ENCODE measurements around the gene DGKH. TPM values are rescaled to one million over a fixed set of nuclear protein-coding genes. Genes with fewer than 3 reads are reported as not detected.

DGKH gene
- total RNA-seq, 1 experiment from 2014 or later: 9.2 TPM

DNA sequence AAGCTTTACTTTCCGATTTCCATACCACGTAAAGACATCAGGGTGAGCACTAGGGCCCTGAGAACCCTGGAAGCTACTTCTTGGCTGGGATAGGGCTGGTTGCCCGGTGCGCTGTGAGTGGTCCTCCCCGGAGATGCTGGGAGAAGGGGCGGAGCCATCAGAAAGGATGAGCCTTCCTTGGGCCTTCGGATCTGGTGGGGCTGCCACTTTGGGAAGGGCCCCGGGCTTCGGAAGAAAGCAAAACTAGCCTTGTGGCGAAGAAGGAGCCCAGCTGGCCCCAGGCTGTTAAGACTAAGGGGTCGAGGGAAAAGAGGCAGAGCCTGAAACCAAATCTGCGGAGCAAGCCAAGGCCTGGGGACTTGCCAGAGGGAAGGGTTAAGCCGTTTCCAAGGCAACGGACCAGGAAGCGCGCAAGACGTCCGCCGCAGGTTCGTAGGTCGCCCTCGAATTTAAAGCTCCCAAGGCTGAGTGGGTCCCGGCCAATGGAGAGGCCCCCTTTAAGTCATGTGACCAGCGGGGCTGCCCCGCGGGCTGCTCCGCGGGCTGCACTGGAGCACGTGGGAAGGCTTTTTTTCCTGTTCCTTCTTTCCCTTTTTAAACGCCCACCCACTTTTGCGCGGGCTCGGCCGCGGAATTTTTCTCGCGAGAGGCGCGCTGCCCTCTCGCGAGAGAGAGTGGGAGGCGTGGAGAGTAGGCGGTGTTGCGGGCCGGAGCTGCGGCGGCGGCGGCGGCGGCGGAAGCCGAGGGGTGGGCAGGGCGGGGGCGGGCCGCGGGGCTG is 223.1 kb downstream of the DGKH start:
- POLR2A ChIA-PET: no interaction called here
- Histone ChIP-seq H3K4me2 (ENCODE audit: low read length) (peak overlapping the region; percentile 77), H3K36me3 (ENCODE audit: control insufficient read depth in 1 of 2, insufficient read depth in 2 of 2, low read length in 2 of 2) (no peaks in the 10 kb centered on the region), H4K20me1 (ENCODE audit: insufficient read depth) (no peaks in the 10 kb centered on the region), H3K9me3 (ENCODE audit: control insufficient read depth in 1 of 2, insufficient read depth in 1 of 2, low read depth in 1 of 2, low read length in 2 of 2) (no peaks in the 10 kb centered on the region), H3K4me3 (replicated peaks in 1 of 2; ENCODE audit: low read depth in 1 of 2, low read length in 2 of 2) (peak overlapping the region; percentile 70 to 90), H3K9me2 (ENCODE audit: insufficient read depth) (no peaks in the 10 kb centered on the region), H3K79me2 (ENCODE audit: insufficient read depth, low read length) (peaks cover 24% of the 10 kb centered on the region), H3K9ac (ENCODE audit: low read length) (peak overlapping the region; percentile 78), H2AFZ (ENCODE audit: low read depth, low read length, poor library complexity, severe bottlenecking) (peak overlapping the region; percentile 67), H3K27me3 (ENCODE audit: insufficient read depth, low read length) (no peaks in the 10 kb centered on the region), H3K27ac (ENCODE audit: low read depth, low read length) (peak overlapping the region; percentile 78), H3K4me1 (ENCODE audit: control insufficient read depth in 1 of 2, insufficient read depth in 2 of 2, low read length in 2 of 2) (peaks cover 11 to 24% of the 10 kb centered on the region in 2 experiments)
- CTCF ChIA-PET: interaction anchor here (0.6 kb wide), 1 partner anchor 603 kb away, joined by 4 read pairs; no protein-coding TSS in a partner anchor
- BruUV-seq (replicated peaks): no TSS peak
- TF ChIP-seq, protein P1, sequence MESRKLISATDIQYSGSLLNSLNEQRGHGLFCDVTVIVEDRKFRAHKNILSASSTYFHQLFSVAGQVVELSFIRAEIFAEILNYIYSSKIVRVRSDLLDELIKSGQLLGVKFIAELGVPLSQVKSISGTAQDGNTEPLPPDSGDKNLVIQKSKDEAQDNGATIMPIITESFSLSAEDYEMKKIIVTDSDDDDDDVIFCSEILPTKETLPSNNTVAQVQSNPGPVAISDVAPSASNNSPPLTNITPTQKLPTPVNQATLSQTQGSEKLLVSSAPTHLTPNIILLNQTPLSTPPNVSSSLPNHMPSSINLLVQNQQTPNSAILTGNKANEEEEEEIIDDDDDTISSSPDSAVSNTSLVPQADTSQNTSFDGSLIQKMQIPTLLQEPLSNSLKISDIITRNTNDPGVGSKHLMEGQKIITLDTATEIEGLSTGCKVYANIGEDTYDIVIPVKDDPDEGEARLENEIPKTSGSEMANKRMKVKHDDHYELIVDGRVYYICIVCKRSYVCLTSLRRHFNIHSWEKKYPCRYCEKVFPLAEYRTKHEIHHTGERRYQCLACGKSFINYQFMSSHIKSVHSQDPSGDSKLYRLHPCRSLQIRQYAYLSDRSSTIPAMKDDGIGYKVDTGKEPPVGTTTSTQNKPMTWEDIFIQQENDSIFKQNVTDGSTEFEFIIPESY (IDR thresholded peaks at IDR 0.05; ENCODE audit: extremely low read depth, insufficient replicate concordance, low read length): peak; percentile 97
- TF ChIP-seq EZH2phosphoT487 (IDR thresholded peaks at IDR 0.05; ENCODE audit: borderline replicate concordance) (no peak), POLR2AphosphoS5 (IDR thresholded peaks at IDR 0.05; ENCODE audit: low read depth, low read length) (peak; percentile 40), SP1 (IDR thresholded peaks at IDR 0.05; ENCODE audit: low read depth) (peak; percentile 44), CTCF (IDR thresholded peaks at IDR 0.05 in 2 of 3, conservative IDR thresholded peaks at IDR 0.05 in 1 of 3; ENCODE audit: borderline replicate concordance in 1 of 3, insufficient read depth in 1 of 3, low read depth in 2 of 3, low read length in 2 of 3) (no peak), EGR1 (IDR thresholded peaks at IDR 0.05; ENCODE audit: low read depth) (peak; percentile 92), MAX (IDR thresholded peaks at IDR 0.05) (peak; percentile 97), POLR2A (IDR thresholded peaks at IDR 0.05; ENCODE audit: borderline replicate concordance, extremely low read depth, insufficient read depth, insufficient read length) (peak; percentile 8), ELF1 (IDR thresholded peaks at IDR 0.05; ENCODE audit: borderline replicate concordance, low read depth) (peak; percentile 65), SIN3A (IDR thresholded peaks at IDR 0.05; ENCODE audit: low read depth) (peak; percentile 84), SRF (IDR thresholded peaks at IDR 0.05; ENCODE audit: low read depth) (no peak)
- peak; percentile 90 for ATAC-seq
- intact Hi-C loops (cut with micrococcal nuclease): no loop called here
- RAD21 ChIA-PET (ENCODE audit: low non-redundant PET in 1 of 2, low total read pairs in 2 of 2, uncharacterized antibody in 2 of 2, unreplicated experiment in 2 of 2): interaction anchor here in 1 of 2 experiments (0.7 kb wide), 1 partner anchor 206 kb away, joined by 4 read pairs; no protein-coding TSS in a partner anchor
- DNase-seq (ENCODE audit: low read depth, low spot score): peak; percentile 96

Data from HCT116 (cell line).